HCT116 (cell line): Measurements from ENCODE around the gene SEMA5A. TPM values are rescaled to one million over a fixed set of nuclear protein-coding genes. Genes with fewer than 3 reads are reported as not detected.

Experiments used
- ATAC-seq: fragments of 200-7000 bp; cut with Tn5 transposase; 2 replicates; pipeline ENCODE4 v1.9.1; 2020; ENCODE audit warnings: mild to moderate bottlenecking, moderate library complexity
- BruUV-seq: library from RNA; stranded (reverse); fragments of 400-500 nt; replicated peaks from 2 replicates; lab custom pipeline; 2021; lab: Mats Ljungman, UMichigan
- CTCF ChIA-PET: fragments of 300-600 bp; sonication (Branson Sonifier 250); formaldehyde crosslinking; loops from one replicate; lab custom pipeline; 2021; ENCODE audit warnings: antibody characterized with exemption; lab: Charles Lee
- POLR2A ChIA-PET: fragments of 300-600, 350-600 bp; sonication (Branson Sonifier 250); formaldehyde crosslinking; loops from one replicate; lab custom pipeline; 2021; ENCODE audit warnings: antibody characterized with exemption; lab: Charles Lee
- RAD21 ChIA-PET, 2 experiments: fragments of 300-600 bp; sonication (Branson Sonifier 250); formaldehyde crosslinking; loops; one replicate each; lab custom pipeline; 2023; ENCODE audit warnings: low total read pairs in 2 of 2; ENCODE audit not compliant: uncharacterized antibody in 2 of 2, unreplicated experiment in 2 of 2, low non-redundant PET in 1 of 2; lab: Charles Lee
- DNase-seq: peaks from one replicate; pipeline ENCODE4 v3.0.0-alpha.2; 2010; ENCODE audit warnings: low read depth, low spot score
- H2AFZ ChIP-seq: fragments of 200-600 bp; shearing (Covaris generic), sonication (generic); 2 replicates; pipeline ENCODE4 v1.6.1; 2017; ENCODE audit warnings: low read depth, mixed run types, mixed read lengths, antibody characterized with exemption, low read length; ENCODE audit not compliant: poor library complexity, severe bottlenecking
- H3K27ac ChIP-seq: 2 replicates; pipeline ENCODE4 v1.5.1; 2012; ENCODE audit warnings: low read depth, low read length
- H3K27me3 ChIP-seq: fragments of 200-600 bp; sonication (generic); 2 replicates; pipeline ENCODE4 v1.6.1; 2016; ENCODE audit warnings: mixed run types, low read length, mixed read lengths; ENCODE audit not compliant: insufficient read depth
- H3K36me3 ChIP-seq, 2 experiments: fragments of 200-500 bp in 1 of 2; fragments of 200-600 bp in 1 of 2; sonication (Bioruptor generic) in 1 of 2; sonication (generic) in 1 of 2; 2 replicates each; pipeline versions ENCODE4 v1.5.1 to v1.6.1; 2014 to 2016; ENCODE audit warnings: low read length in 2 of 2, inconsistent platforms in 1 of 2, mixed read lengths in 1 of 2, mixed run types in 1 of 2; ENCODE audit not compliant: insufficient read depth in 2 of 2, control insufficient read depth in 1 of 2
- H3K4me1 ChIP-seq, 2 experiments: fragments of 200-600 bp in 1 of 2; sonication (generic) in 1 of 2; 2 replicates each; pipeline versions ENCODE4 v1.5.1 to v1.6.1; 2012 to 2017; ENCODE audit warnings: low read length in 2 of 2, inconsistent platforms in 1 of 2, mild to moderate bottlenecking in 1 of 2, mixed read lengths in 1 of 2, mixed run types in 1 of 2, moderate library complexity in 1 of 2; ENCODE audit not compliant: insufficient read depth in 2 of 2, control insufficient read depth in 1 of 2
- H3K4me2 ChIP-seq: fragments of 200-600 bp; sonication (generic); 2 replicates; pipeline ENCODE4 v1.6.1; 2017; ENCODE audit warnings: mixed run types, low read length, mixed read lengths
- H3K4me3 ChIP-seq, 2 experiments: fragments of 200-600 bp in 1 of 2; sonication (generic) in 1 of 2; replicated peaks in 1 of 2; 2 replicates each; pipeline ENCODE4 v1.5.1; 2011 to 2016; ENCODE audit warnings: low read length in 2 of 2, control low read depth in 1 of 2, low read depth in 1 of 2, mild to moderate bottlenecking in 1 of 2, mixed read lengths in 1 of 2, mixed run types in 1 of 2
- H3K79me2 ChIP-seq: fragments of 200-600 bp; sonication (generic); 2 replicates; pipeline ENCODE4 v1.6.1; 2017; ENCODE audit warnings: mild to moderate bottlenecking, mixed run types, low read length, moderate library complexity, mixed read lengths; ENCODE audit not compliant: insufficient read depth
- H3K9ac ChIP-seq: fragments of 200-600 bp; sonication (generic); 2 replicates; pipeline ENCODE4 v1.6.1; 2016; ENCODE audit warnings: low read length, mixed read lengths
- H3K9me2 ChIP-seq: fragments of 200-600 bp; sonication (generic), shearing (Covaris generic); 2 replicates; pipeline ENCODE4 v1.6.1; 2017; ENCODE audit warnings: mixed run types, mild to moderate bottlenecking, moderate library complexity; ENCODE audit not compliant: insufficient read depth
- H3K9me3 ChIP-seq, 2 experiments: fragments of 200-500 bp in 1 of 2; fragments of 200-600 bp in 1 of 2; sonication (Bioruptor generic) in 1 of 2; sonication (generic) in 1 of 2; 2 replicates each; pipeline ENCODE4 v1.6.1; 2014 to 2017; ENCODE audit warnings: low read length in 2 of 2, mixed read lengths in 2 of 2, inconsistent platforms in 1 of 2, low read depth in 1 of 2, mild to moderate bottlenecking in 1 of 2, mixed run types in 1 of 2, moderate library complexity in 1 of 2; ENCODE audit not compliant: control insufficient read depth in 1 of 2, insufficient read depth in 1 of 2
- H4K20me1 ChIP-seq: fragments of 200-600 bp; sonication (generic), shearing (Covaris generic); 2 replicates; pipeline ENCODE4 v1.6.1; 2017; ENCODE audit warnings: mixed run types, mild to moderate bottlenecking, moderate library complexity; ENCODE audit not compliant: insufficient read depth
- CEBPB ChIP-seq: IDR thresholded peaks from 2 replicates; pipeline ENCODE4 v1.6.1; 2012; ENCODE audit warnings: low read depth
- CTCF ChIP-seq, 3 experiments: fragments of 200-600 bp in 1 of 3; sonication (generic) in 1 of 3; IDR thresholded peaks in 2 of 3; conservative IDR thresholded peaks in 1 of 3; 2 replicates each; pipeline ENCODE4 v1.5.1; 2012 to 2017; ENCODE audit warnings: low read depth in 2 of 3, low read length in 2 of 3, antibody characterized with exemption in 1 of 3, borderline replicate concordance in 1 of 3, control low read depth in 1 of 3, mild to moderate bottlenecking in 1 of 3, mixed read lengths in 1 of 3, mixed run types in 1 of 3, moderate library complexity in 1 of 3; ENCODE audit not compliant: insufficient read depth in 1 of 3
- EGR1 ChIP-seq: IDR thresholded peaks from 2 replicates; pipeline ENCODE4 v1.6.1; 2012; ENCODE audit warnings: low read depth
- ELF1 ChIP-seq: IDR thresholded peaks from 2 replicates; pipeline ENCODE4 v1.6.1; 2012; ENCODE audit warnings: low read depth, borderline replicate concordance
- EZH2phosphoT487 ChIP-seq: fragments of 200-600 bp; IDR thresholded peaks from 2 replicates; pipeline ENCODE4 v1.6.1; 2018; ENCODE audit warnings: antibody characterized with exemption, borderline replicate concordance
- REST ChIP-seq: IDR thresholded peaks from 2 replicates; pipeline ENCODE4 v1.6.1; 2012; ENCODE audit warnings: low read depth
- SIN3A ChIP-seq: IDR thresholded peaks from 2 replicates; pipeline ENCODE4 v1.6.1; 2012; ENCODE audit warnings: low read depth
- SP1 ChIP-seq: IDR thresholded peaks from 2 replicates; pipeline ENCODE4 v1.6.1; 2012; ENCODE audit warnings: low read depth
- TCF7L2 ChIP-seq: IDR thresholded peaks from 2 replicates; pipeline ENCODE4 v1.7.0; 2011; ENCODE audit warnings: borderline replicate concordance, inconsistent platforms; ENCODE audit not compliant: insufficient read depth, insufficient read length; ENCODE audit errors: extremely low read depth
- ZFX ChIP-seq: fragments of 450-650 bp; IDR thresholded peaks from 2 replicates; pipeline ENCODE4 v1.6.1; 2017
- ZNF274 ChIP-seq: fragments of 200-500 bp; sonication (Bioruptor generic); IDR thresholded peaks from 2 replicates; pipeline ENCODE4 v1.6.1; 2014; ENCODE audit warnings: mild to moderate bottlenecking, low read depth, low read length, inconsistent platforms
- intact Hi-C: fragments of 100-400 bp; cut with micrococcal nuclease; formaldehyde crosslinking; loops from 2 replicates; pipeline ENCODE4 v1.10.0; 2022
- total RNA-seq: library from RNA; stranded (reverse); gene quantifications from one replicate; pipeline ENCODE4 v1.2.1, GENCODE V29; 2021; ENCODE audit not compliant: unreplicated experiment
- TF ChIP-seq, protein P1 (sequence below): IDR thresholded peaks from 2 replicates; pipeline ENCODE4 v1.6.1; 2011; ENCODE audit warnings: mild to moderate bottlenecking, low read length, moderate library complexity; ENCODE audit not compliant: insufficient replicate concordance; ENCODE audit errors: extremely low read depth
- TF ChIP-seq, protein P2 (sequence below): IDR thresholded peaks from 2 replicates; pipeline ENCODE4 v1.6.1; 2012

SEMA5A gene
- total RNA-seq, 1 experiment from 2014 or later: 0.02 TPM

DNA sequence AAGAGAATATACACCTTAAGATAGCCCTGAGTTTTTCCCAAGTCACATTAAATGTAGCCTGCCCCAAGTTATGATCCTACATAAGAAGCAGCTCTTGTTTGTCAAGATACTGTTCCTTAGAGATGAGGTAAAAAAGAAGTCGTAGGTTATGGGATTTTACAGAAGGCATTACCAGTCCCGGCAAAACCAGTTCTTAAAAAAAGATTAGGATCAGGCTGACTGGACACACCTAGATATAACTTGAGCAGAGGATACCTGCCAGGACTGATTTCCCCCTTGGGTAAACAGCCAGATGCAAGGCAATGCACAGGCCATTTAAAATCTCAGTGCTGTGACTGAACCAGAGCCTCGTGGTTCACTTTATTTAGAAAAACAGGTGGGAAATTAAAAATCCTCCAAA, 14.1 kb upstream of the SEMA5A start:
- Histone ChIP-seq H3K4me1 (no peaks in the 10 kb centered on the region), H3K27ac (no peak overlapping the region), H2AFZ (no peak overlapping the region), H3K36me3 (no peaks in the 10 kb centered on the region)
- RAD21 ChIA-PET: no interaction called here
- DNase-seq (no peak), ATAC-seq (no peak)
- TF ChIP-seq ZFX: no peak
- TF ChIP-seq ELF1: no peak
- no peak for TF ChIP-seq CTCF (IDR thresholded peaks at IDR 0.05 in 2 of 3, conservative IDR thresholded peaks at IDR 0.05 in 1 of 3; ENCODE audit: borderline replicate concordance in 1 of 3, insufficient read depth in 1 of 3, low read depth in 2 of 3, low read length in 2 of 3)
- TF ChIP-seq TCF7L2: no peak
- TF ChIP-seq, protein P1, sequence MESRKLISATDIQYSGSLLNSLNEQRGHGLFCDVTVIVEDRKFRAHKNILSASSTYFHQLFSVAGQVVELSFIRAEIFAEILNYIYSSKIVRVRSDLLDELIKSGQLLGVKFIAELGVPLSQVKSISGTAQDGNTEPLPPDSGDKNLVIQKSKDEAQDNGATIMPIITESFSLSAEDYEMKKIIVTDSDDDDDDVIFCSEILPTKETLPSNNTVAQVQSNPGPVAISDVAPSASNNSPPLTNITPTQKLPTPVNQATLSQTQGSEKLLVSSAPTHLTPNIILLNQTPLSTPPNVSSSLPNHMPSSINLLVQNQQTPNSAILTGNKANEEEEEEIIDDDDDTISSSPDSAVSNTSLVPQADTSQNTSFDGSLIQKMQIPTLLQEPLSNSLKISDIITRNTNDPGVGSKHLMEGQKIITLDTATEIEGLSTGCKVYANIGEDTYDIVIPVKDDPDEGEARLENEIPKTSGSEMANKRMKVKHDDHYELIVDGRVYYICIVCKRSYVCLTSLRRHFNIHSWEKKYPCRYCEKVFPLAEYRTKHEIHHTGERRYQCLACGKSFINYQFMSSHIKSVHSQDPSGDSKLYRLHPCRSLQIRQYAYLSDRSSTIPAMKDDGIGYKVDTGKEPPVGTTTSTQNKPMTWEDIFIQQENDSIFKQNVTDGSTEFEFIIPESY: no peak
- no peak for TF ChIP-seq REST
- no peak for TF ChIP-seq EGR1
- TF ChIP-seq SIN3A: no peak
- TF ChIP-seq CEBPB: no peak
- no peak for TF ChIP-seq ZNF274
- TF ChIP-seq EZH2phosphoT487: no peak
- TF ChIP-seq, protein P2, sequence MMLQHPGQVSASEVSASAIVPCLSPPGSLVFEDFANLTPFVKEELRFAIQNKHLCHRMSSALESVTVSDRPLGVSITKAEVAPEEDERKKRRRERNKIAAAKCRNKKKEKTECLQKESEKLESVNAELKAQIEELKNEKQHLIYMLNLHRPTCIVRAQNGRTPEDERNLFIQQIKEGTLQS: no peak
- no peak for TF ChIP-seq SP1
- TF ChIP-seq, all 23 proteins: peak for 0
- Histone ChIP-seq H3K79me2 (no peaks in the 10 kb centered on the region), H4K20me1 (no peaks in the 10 kb centered on the region), H3K27me3 (no peaks in the 10 kb centered on the region), H3K9me3 (peaks cover 0 to 13% of the 10 kb centered on the region in 2 experiments; a peak in 2 of 4 replicates), H3K4me3 (no peak overlapping the region), H3K9me2 (no peaks in the 10 kb centered on the region), H3K9ac (no peak overlapping the region), H3K4me2 (no peak overlapping the region)
- POLR2A ChIA-PET: no interaction called here
- no TSS peak for BruUV-seq
- CTCF ChIA-PET: no interaction called here
- intact Hi-C loops: no loop called here
